DMS 273 (cell line): ENCODE data around the gene SCEL.
A peak's percentile ranks its signal among the peaks of the same experiment; 100 is the strongest.
"Not testable (repeated sequence)": the region's sequence is repeated elsewhere in the genome, so short reads cannot be mapped to it uniquely, and the experiment has no call there.

Experiments used
- DNase-seq: peaks from one replicate; lab custom pipeline; 2025; ENCODE audit not compliant: unreplicated experiment; lab: John Stamatoyannopoulos, UW

The SCEL gene

GRCh38 chr13:77653301-77653700, 117.8 kb downstream of the SCEL start:
- DNase-seq, result no peak

- not testable (repeated sequence) for DNase-seq
These were observed 124.5 kb downstream of the SCEL start for GRCh38 chr13:77660016-77660415.

GRCh38 chr13:77660841-77661250, 125.3 kb downstream of the SCEL start:
- DNase-seq, result no peak

- DNase-seq, result not testable (repeated sequence)
These were observed 126.8 kb downstream of the SCEL start for GRCh38 chr13:77662301-77662700.

- not testable (repeated sequence) for DNase-seq
These were observed 127.3 kb downstream of the SCEL start for GRCh38 chr13:77662831-77663230.

GRCh38 chr13:77674852-77675251, 139.3 kb downstream of the SCEL start:
- peak; percentile 49 for DNase-seq

- no peak for DNase-seq
These were observed 143.3 kb downstream of the SCEL start for GRCh38 chr13:77678691-77679235.

GRCh38 chr13:77687799-77688198, 152.3 kb downstream of the SCEL start:
- DNase-seq, result no peak

- no peak for DNase-seq
These were observed 156.4 kb downstream of the SCEL start for GRCh38 chr13:77691871-77692270.

GRCh38 chr13:77692746-77693448, 157.4 kb downstream of the SCEL start:
- no peak for DNase-seq

- no peak for DNase-seq
These were observed 158.0 kb downstream of the SCEL start for GRCh38 chr13:77693449-77693940.
